ENCODE data around the gene APOB.

The APOB gene

DNA sequence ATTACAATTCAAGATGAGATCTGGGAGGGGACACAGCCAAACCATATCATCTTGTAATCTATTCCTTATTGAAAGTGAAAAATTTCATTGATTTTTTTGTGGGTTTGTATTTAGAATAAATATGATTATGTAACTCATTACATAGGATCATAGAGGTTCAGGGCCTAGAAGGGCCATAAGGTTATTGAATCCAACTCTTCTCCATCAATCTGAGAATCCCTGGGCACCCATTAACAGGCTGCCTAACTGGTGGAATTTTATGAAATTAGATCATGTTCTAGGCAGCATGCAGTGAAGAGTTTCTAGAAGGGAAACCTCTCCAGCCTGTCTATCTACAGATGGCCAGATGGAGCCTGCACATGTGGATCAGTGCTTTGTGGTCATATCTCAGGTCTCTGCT lies 6.3 kb upstream of the APOB start:
- no peak for DNase-seq (ENCODE audit: low read depth in 2 of 2)

DNA sequence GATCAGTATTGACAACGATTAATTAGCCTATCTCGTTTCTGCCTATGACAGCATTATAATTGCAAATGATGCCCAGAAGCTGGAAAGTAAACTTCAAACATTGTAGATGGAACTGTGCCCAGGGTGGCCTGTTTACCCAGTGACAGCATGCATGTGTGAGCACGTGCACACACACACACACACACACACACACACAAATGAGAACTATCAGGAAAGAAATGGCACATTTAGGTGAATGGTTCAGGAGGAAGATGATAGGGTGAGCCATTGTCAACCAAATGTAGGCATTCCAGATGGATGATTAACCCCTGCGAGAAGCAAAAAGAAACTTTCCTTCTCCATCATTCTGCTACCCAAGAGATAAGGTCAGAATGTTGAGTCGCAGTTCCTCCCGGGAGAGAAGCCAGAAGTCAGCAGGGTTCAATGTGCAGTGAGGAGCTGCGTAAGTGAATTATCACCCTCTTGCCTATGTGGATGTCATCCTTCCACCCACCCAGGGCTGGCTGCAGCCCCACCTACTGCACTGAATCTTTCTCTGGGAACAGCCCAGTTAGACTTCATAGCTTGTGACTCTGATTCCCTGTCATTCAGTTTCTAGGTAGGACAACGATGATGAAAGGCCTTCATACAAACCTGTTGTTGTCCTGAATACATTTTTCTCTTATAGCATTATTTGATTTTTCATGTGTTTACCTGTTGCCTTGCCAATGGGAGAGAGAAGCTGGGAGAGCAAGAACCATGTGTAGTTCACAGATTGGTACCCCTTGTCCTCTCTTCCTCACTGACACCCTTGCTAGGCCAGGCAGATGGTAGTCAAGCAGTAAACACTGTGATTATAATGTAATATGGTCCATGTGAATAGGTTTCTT lies 3.5 kb upstream of the APOB start:
- no peak for DNase-seq (ENCODE audit: low read depth in 2 of 2)

- DNase-seq (ENCODE audit: low read depth in 2 of 2): no peak
Measured at GRCh38 chr2:21046506-21046905, 2.6 kb upstream of the APOB start.

DNA sequence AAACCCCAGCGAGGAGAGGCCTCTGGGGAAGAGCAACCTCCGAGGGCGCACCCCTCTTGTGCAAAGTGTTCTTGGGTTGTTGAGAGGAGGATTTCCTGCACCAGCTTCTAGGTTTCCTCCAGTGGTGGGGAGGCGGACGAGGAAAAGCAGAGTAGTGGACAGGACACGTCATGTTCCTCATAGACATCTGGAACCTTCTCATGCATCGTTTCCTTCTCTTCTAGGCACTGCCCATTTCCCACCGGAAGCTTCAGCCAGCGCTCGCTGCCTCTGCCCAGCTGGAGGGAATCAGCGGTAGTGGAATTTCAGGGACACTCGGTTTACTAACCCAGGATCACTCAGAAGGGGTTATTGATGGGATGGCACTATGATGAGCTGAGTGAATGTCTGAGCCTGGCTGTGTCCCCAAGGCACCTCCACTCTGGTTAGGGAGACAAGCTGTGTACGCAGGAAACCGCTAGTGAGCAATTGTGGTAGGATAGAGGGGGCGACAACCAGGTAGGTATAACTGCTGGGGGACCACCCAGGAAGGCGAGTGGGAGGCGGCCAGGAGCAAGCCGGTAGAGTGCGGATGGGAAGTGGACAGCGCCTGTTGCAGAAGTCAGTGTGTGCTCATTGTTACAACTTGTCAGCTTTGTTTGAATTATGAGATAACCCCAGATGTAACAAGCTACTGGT lies 960 bp upstream of the APOB start:
- DNase-seq (ENCODE audit: low read depth in 2 of 2): no peak

- DNase-seq (ENCODE audit: low read depth in 2 of 2): peak; percentile 6 to 30
Measured at GRCh38 chr2:21042958-21043743, 722 bp downstream of the APOB start.

DNA sequence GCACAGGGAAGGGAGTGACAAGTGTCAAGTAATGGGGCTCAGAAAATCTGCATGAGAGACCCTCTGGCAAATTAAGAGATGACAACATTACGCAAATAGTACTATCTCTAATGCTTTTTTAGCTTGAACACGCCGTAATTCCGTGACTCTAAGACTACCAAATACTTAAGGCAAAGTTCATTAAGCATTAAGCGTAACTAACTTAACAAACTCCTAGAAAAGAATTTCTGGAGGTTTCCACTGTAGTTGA lies 1.2 kb downstream of the APOB start:
- no peak for DNase-seq (ENCODE audit: low read depth in 2 of 2)

GRCh38 chr2:21041943-21042707 lies 1.7 kb downstream of the APOB start:
- no peak for DNase-seq (ENCODE audit: low read depth in 2 of 2)

DNA sequence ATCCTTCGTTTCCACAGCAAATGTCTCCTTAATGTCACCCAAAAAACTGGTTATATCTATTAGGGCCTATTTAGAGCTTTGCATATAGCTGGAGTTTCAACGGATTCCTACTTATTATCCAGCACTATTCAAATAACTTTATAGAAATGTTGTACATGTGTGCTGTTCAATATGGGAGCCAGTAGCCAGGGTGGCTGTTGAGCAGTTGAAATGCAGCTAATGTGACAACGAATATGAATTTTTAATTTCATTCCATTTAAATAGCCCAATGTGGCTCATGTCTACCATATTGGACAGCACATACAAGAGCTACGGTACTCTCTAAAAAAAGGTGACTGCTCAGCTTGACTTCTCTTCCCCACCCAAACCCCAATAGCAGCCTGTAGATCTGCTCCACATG lies 2.4 kb downstream of the APOB start:
- no peak for DNase-seq (ENCODE audit: low read depth in 2 of 2)

DNA sequence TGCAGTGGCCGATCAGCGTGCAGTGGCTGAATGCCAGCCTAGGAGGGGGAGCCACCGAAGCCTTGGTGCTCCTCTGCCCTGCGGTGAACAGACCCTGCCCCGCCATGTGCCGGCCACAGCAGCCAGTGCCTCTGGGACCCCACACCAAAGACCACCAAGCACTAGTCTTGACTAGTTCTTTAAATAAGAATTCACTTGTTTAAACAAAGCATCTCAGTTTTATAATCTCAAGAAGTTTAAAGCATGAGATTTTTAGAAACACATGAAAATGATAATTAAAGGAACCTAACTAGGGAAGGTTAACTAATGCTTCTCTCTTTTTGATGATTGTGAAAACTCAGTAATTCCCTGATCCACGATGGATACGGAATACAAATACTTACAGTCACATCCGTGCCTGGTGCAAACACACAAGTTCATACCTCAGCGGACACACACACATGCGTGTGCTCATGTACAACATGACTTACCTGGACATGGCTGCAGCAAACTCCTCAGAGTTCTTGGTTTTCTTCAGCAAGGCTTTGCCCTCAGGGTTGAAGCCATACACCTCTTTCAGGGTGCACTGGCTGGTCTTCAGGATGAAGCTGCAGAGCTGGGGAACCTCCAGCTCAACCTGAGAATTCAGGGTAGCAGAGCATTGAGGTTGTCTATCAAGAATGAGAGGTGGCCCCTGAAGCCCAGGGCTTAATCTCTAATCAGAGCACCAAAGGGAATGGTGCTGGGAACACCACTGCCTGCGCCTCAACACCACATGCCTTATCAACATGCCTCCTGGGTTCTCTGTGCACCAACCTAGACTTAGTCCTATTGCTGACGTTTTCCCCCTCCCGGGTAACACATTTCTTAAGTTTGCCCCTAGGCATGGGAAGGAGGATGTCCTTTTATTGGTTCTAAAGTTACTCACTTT lies 3.1 kb downstream of the APOB start:
- no peak for DNase-seq (ENCODE audit: low read depth in 2 of 2)

- DNase-seq (ENCODE audit: low read depth in 2 of 2): no peak
Measured at GRCh38 chr2:21039979-21040467, 3.9 kb downstream of the APOB start.

DNA sequence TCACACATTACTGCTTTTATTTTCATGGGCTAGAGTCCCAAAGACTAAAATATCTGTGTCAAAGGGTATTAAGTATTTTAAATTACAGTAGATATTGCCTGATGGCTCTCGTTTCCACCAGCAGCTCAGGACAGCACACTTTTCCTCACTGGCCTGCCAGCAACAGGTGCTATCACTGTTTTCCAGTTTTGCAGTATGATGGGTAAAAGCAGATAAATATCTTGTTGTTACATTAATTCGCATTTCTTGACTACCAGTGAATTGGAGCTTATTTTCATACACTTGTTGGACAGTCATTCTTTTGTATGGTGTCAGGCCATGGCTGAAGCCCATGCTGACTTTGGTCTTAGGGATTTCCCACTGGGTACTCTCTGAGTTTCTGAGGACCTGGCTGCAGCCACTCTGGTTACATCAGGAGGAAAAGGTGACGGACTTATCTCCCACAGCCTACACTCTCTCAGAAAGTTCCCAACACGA lies 4.8 kb downstream of the APOB start:
- DNase-seq (ENCODE audit: low read depth in 2 of 2): no peak

- no peak for DNase-seq (ENCODE audit: low read depth in 2 of 2)
Measured at GRCh38 chr2:21038403-21039073, 5.3 kb downstream of the APOB start.

DNA sequence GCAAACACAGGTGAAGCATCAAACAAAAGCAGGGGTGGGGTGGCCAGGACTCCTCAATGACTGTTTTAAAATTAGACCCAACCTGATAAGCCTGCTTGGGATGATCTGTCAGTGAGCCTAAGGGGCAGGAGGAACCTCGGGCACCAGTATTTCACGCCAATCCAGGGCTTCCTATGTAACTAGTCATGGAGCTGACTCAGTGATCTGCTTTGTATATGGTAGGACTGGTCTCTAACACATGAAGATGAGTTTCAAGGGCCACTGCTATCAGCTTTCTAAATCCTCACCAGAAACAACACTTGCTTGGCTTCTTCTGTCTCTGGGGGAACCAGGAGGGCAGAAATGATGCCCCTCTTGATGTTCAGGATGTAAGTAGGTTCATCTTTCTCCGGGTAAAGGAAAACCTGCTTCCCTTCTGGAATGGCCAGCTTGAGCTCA lies 6.2 kb downstream of the APOB start:
- DNase-seq (ENCODE audit: low read depth in 2 of 2): no peak

DNA sequence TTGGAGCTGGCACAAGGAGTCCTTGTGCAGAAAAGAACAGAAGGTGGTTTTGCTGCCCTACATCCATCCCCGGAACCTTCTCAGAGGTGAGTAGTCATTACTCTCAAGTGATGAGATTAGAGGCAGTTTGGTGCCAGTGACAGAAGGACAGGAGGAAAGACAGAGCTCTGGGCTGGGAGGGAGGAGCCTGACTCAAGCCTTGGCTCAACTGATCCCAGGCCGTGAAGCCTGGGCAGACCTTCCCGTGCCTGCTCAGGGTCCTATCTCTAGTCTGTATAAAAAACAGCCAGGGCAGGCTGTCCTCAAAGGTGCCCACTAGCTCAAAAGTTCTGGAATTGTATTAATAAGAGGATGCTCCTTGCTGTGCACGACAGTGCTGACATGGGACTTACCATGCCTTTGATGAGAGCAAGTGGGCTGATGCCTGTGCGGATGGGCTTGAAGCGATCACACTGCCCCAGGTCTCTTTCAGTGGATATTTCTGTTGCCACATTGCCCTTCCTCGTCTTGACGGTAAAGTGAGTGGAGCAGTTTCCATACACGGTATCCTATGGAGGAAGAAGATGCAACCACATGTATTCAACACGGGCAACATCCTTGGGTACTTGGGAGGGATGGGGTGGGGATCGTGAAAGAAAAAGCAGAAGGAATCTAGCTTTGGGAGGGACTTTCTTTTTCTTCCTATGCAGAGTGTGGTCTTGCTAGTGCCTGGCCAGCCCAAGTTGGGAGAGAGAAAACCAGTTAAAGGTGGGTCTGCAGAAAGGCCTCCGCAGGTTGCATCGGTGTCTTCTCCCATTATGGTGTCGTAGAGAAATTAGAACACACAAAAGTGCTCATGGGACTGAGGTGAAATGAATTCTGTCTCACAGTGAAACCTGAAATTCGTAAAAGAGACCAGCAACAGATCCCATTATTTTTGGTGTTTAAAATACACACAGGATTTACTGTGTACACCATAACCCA lies 6.9 kb downstream of the APOB start:
- DNase-seq (ENCODE audit: low read depth in 2 of 2): no peak

- no peak for DNase-seq (ENCODE audit: low read depth in 2 of 2)
Measured at GRCh38 chr2:21035974-21036707, 7.7 kb downstream of the APOB start.

- DNase-seq (ENCODE audit: low read depth in 2 of 2): no peak
Measured at GRCh38 chr2:21035282-21035973, 8.4 kb downstream of the APOB start.

GRCh38 chr2:21034972-21035279 lies 8.9 kb downstream of the APOB start:
- DNase-seq (ENCODE audit: low read depth in 2 of 2): no peak
